NCI-H2107 (cell line): ENCODE results near the gene ZBTB8OS.

ENCODE experiments used
- DNase-seq: peaks from one replicate; lab custom pipeline; 2025; lab: John Stamatoyannopoulos, UW

The ZBTB8OS gene

DNA sequence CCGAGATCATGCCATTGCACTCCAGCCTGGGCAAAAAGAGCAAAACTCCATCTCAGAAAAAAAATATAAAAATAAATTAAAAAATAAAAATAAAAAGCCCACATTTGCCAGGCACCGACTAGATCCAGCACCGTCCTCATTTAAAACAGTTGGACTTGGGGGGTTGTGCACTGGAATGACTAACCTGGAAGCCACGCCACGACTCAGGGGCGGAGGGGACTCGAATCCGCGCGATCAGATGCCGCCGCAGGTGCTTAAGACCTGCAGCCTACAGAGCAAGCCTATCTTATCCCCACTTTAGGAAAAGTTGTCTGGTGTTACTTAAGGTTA is 38.5 kb downstream of the ZBTB8OS start:
- DNase-seq: no peak

GRCh38 chr1:32609180-32609579 is 41.2 kb downstream of the ZBTB8OS start:
- no peak for DNase-seq

DNA sequence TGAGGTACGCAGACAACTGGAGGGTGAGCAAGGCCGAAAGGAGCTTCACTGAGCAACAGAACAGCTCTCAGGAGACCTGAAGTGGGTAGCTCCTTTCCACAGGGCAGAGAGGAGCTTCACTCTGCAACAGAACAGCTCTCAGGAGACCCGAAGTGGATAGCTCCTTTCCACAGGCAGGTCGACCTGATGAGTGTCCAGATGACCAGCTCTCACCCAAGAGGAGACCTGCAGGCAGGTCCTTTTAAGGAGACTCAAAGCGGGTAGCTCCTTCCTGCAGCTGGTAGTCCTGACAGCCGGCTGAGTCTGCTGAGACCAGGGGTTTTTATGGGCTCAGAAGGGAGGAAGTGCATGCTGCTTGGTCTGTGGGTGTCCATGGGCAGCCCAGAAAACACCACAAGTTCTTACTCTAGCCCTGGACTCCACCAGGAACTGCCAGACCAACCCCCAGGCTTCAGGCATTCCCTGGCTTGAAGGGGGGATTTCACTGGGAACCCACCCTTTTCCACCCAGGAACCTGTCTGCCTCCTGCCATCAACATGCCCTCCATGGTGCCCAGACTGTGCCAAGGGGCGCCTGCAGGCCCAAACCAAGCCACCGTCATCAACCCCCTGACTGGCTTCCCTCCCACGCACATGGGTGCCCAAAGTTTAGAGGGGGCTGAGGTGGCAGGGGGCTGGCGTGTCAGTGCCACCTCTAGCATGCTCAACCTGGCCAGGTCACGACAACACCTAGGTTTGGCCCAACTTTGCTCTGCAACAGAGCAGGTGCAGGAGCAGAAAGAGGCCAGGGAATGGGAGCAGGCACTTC is 43.6 kb downstream of the ZBTB8OS start:
- no peak for DNase-seq

DNA sequence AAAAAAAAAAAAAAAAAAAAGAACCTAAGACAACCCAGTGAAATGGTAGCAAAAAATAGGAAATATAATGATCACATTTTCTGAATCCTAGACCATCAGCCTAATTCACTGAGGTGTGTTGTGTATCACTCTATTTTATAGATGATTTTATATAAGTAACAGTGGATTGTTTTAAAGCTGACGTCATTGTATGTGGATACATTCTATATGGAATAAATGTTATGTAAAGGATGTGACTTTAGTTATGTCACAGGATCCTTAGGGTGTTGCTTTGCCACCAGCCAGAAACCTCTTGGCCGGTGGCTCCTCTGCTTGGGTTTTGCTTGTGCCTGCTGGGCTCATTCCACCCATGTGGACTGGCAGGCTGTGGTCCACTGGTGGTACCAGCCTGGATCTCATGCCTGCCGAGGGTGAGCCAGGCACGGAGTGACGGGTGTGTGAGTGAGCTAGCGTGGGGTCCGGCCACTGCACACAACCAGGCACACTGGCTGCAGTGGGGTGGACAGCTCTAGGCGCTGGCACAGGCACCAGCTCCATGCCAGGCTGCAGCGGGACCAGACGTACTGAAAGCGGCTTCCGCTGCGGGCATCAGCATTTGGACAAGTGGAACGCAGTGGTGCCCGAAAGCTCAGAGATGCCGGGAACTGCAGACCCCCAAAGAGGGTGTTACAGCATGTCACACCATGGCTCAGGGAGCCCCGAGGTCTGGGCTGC is 44.5 kb downstream of the ZBTB8OS start:
- DNase-seq: no peak

DNA sequence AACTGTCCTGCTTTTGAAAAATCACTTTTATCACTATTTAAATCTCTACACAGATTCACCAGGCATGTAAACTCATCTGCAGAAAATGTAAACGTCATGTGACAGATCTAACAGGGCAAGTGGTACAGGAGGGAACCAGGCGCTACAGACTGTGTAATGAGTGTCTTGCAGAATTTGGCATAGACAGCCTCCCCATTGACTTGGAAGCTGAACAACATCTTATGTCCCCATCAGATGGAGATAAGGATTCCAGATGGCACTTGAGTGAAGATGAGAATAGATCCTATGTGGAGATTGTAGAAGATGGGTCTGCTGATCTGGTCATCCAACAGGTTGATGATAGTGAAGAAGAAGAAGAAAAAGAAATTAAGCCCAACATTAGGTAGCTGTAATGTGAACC is 50.3 kb downstream of the ZBTB8OS start:
- DNase-seq: no peak

GRCh38 chr1:32592943-32593342 is 57.4 kb downstream of the ZBTB8OS start:
- no peak for DNase-seq

DNA sequence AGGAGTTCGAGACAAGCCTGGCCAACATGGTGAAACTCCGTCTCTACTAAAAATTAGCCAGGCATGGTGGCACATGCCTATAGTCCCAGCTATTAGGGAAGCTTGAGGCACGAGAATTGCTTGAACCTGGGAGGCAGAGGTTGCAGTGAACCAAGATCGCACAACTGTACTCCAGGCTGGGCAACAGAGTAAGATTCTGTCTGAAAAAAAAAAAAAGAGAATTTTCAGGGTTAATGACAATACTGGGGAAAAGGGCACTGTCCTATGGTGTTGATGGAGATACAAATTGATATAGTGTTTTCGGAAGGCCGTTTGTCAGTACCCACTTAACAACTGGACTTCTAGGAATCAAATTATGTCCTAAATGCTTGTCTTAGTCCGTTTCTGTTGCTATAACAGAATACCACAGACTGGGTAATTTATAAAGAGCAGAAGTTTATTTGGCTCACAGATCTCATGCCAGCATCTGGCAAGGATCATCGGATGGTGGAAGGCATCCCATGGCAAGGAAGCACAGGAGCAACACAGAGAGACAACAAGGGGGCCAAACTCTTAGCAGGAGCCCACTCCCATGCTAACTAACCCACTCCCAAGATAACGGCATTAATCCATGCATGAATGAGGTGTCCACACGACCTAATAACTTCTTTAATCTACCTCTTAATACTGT is 69.9 kb downstream of the ZBTB8OS start:
- DNase-seq: no peak
